ENCODE results near the gene MISP. TPM values are rescaled to one million over a fixed set of nuclear protein-coding genes. Genes with fewer than 3 reads are reported as not detected.

Gene MISP
- total and polyA plus RNA-seq, 2 experiments from 2014 or later: 0.27 to 0.28 TPM

GRCh38 chr19:723714-724113 lies 27.2 kb upstream of the MISP start:
- Histone ChIP-seq H3F3A (replicated peaks; ENCODE audit: low read depth) (no peaks in the 10 kb centered on the region), H3K27me3 (ENCODE audit: insufficient read depth) (peaks cover 7% of the 10 kb centered on the region; the same call in 1 of the 2 replicates), H3K27ac (ENCODE audit: low read depth) (no peak overlapping the region), H3K79me2 (replicated peaks; ENCODE audit: insufficient read depth) (no peaks in the 10 kb centered on the region), H3K4me2 (no peak overlapping the region), H3K4me1 (ENCODE audit: insufficient read depth) (peaks cover 3% of the 10 kb centered on the region; the same call in 1 of the 2 replicates), H3K4me3 (no peak overlapping the region), H3K36me3 (ENCODE audit: insufficient read depth) (no peaks in the 10 kb centered on the region), H2AFZ (no peak overlapping the region), H4K20me1 (replicated peaks; ENCODE audit: insufficient read depth) (no peaks in the 10 kb centered on the region; the same call in 1 of the 2 replicates), H3K9me2 (ENCODE audit: insufficient read depth) (no peaks in the 10 kb centered on the region)
- no peaks in the 10 kb centered on the region for H3K27me3 Mint-ChIP-seq (ENCODE audit: insufficient read depth, low read depth, poor library complexity)
- no peak overlapping the region for H3K4me3 Mint-ChIP-seq
- H3K9me3 Mint-ChIP-seq: peaks cover 2% of the 10 kb centered on the region; the same call in 1 of the 3 replicates
- H3K36me3 Mint-ChIP-seq (ENCODE audit: low read depth): no peaks in the 10 kb centered on the region
- no peak overlapping the region for H3K27ac Mint-ChIP-seq
- peaks cover under 1% of the 10 kb centered on the region; the same call in 1 of the 3 replicates for H3K4me1 Mint-ChIP-seq
- DNase-seq (ENCODE audit: low spot score) (no peak), ATAC-seq (no peak)
- TF ChIP-seq JUNB (IDR thresholded peaks at IDR 0.05; ENCODE audit: unreplicated experiment) (no peak), CTCF (conservative IDR thresholded peaks at IDR 0.05; ENCODE audit: low read depth in 2 of 2) (no peak), STAT1 (IDR thresholded peaks at IDR 0.05; ENCODE audit: unreplicated experiment) (no peak), REST (IDR thresholded peaks at IDR 0.05; ENCODE audit: unreplicated experiment) (no peak), EZH2 (IDR thresholded peaks at IDR 0.05; ENCODE audit: low read depth, unreplicated experiment) (no peak), ZNF114 (CRISPR knock-in tag; IDR thresholded peaks at IDR 0.05) (no peak), ZNF462 (CRISPR knock-in tag; IDR thresholded peaks at IDR 0.05) (no peak), CREB1 (CRISPR knock-in tag; IDR thresholded peaks at IDR 0.05; ENCODE audit: low read depth) (no peak), EZH2phosphoT487 (IDR thresholded peaks at IDR 0.05; ENCODE audit: unreplicated experiment) (no peak), POLR2AphosphoS5 (IDR thresholded peaks at IDR 0.05; ENCODE audit: low read depth) (no peak), NANOG (IDR thresholded peaks at IDR 0.05; ENCODE audit: borderline replicate concordance) (no peak), ZNF331 (CRISPR knock-in tag; IDR thresholded peaks at IDR 0.05; ENCODE audit: low read depth) (no peak), ETS1 (IDR thresholded peaks at IDR 0.05) (no peak)
